GM12801 (cell line): ENCODE measurements around the gene ZDHHC14.

Experiments used
- TF ChIP-seq, protein P1 (sequence below): IDR thresholded peaks from one replicate; pipeline ENCODE4 v1.5.1; 2011; ENCODE audit warnings: control low read depth; ENCODE audit not compliant: insufficient read length; ENCODE audit errors: extremely low read depth

ZDHHC14 gene

DNA sequence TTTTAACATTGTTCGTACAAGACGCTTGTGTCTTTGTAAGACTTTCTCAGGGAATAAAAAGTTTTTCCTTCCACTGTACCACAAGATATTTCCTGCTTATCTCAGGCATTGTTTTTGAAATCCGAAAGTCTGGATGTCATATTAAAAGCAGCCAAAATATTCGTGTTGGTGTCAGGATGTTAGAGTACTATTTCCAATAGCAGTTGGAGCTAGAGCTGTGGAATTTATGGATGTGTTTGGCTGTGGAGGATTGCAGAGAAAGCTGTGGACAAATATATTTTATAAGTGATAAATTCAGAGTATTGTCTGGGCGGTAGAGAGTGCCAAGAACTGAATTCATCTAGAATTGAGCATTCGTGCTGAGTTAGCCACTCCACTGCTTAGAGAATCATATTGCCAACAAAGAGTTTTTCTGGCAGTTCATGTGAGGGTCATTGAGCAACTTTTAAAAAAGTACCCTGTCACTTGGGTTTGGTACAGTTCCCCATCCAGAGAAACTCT, 57.7 kb downstream of the ZDHHC14 start:
- TF ChIP-seq, protein P1, sequence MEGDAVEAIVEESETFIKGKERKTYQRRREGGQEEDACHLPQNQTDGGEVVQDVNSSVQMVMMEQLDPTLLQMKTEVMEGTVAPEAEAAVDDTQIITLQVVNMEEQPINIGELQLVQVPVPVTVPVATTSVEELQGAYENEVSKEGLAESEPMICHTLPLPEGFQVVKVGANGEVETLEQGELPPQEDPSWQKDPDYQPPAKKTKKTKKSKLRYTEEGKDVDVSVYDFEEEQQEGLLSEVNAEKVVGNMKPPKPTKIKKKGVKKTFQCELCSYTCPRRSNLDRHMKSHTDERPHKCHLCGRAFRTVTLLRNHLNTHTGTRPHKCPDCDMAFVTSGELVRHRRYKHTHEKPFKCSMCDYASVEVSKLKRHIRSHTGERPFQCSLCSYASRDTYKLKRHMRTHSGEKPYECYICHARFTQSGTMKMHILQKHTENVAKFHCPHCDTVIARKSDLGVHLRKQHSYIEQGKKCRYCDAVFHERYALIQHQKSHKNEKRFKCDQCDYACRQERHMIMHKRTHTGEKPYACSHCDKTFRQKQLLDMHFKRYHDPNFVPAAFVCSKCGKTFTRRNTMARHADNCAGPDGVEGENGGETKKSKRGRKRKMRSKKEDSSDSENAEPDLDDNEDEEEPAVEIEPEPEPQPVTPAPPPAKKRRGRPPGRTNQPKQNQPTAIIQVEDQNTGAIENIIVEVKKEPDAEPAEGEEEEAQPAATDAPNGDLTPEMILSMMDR, result no peak

DNA sequence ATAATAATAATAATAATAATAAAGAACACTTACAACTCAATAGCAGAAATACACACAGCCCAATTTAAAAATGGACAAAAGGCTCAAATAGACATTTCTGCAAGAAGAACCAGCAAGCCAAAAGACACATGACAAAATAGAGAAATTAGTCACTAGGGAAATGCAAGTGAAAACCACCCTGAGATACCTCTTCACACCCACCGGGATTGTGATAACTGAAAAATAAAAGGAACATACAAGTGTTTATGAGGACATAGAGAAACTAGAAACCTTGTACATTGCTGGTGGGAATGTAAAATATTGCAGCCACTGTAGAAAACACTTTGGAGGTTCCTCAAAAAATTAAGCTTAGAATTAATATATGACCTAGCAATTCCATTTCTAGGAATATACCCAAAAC, 59.2 kb downstream of the ZDHHC14 start:
- TF ChIP-seq, protein P1, result no peak

DNA sequence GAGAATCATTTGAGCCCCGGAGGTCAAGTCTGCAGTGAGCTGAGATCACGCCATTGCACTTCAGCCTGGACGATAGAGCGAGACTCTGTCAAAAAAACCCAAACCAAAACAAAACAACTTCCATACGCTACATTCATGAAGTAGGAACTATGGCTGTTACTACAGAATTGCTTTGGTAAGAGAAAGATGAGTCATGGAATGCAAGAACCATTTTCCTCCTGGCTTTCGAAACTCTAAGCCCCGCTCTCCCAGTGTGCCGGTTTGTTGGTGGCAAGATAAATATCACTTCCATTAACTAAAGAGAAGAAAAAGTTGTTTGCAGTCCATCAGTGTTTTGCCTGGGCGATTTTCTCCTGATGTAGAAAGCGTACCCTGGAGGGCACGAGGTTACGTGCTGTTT, 61.3 kb downstream of the ZDHHC14 start:
- TF ChIP-seq, protein P1, result no peak

DNA sequence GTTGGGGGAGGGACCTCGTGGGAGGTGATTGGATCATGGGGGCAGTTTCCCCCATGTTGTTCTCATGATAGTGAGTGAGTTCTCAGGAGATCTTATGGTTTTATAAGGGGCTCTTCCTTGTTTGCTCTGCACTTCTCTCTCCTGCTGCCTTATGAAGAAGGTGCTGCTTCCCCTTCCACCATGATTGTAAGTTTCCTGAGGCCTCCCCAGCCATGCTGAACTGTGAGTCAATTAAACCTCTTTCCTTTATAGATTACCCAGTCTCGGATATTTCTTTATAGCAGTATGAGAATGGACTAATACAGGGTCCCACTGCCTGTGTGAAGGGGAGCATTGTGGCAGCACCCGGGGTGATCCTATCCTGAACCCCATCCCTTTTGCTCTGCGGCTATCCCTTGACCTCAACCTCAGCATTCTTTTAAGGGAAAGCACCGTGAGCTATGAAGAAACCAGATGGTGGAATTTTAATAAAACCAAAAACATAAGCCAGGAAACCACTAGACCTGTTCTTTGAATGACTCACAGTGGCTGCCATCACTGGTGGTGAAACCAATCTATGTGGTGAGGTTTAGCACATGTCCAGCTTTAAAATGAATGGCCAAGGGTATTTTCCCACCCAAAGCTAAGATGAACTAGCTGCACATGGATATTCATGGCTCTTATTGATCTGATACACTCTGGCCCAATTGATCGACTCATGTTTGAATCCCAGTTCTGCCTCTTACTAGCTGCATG, 62.2 kb downstream of the ZDHHC14 start:
- TF ChIP-seq, protein P1, result no peak

DNA sequence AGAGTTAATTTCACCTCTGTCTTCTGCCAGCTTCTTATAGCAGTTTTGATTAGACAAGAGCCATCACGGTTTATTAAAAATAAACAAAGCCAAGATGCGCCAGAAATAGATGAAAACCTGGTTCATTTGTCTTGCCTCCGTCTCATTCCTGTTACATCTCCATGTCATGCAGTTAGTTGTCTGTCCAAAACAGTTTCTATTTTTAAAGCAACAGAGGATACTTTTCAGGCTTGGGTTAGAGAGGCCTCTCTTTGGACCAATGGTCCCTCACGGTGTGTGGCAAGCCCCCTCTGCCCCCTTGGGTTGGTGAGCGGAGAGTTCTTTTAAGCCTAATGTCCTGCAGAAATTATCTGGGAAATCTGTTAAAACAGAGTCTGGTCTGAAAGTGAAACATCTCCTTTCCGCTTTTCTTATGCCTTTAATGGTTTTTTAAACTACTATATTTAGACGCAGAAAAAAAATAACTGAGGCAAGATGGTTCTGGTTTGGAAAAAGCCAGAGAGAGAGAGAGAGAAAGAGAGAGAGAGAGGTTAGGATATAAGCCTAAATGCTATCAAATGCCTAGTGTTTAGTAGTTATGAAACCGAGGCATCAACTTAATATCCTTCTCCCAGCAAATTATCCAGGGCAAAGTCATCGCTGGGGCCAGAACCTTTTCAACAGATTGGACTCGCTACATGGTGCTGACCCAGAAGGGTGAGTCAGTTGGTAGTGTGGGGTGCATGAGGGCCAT, 64.5 kb downstream of the ZDHHC14 start:
- TF ChIP-seq, protein P1, result no peak

DNA sequence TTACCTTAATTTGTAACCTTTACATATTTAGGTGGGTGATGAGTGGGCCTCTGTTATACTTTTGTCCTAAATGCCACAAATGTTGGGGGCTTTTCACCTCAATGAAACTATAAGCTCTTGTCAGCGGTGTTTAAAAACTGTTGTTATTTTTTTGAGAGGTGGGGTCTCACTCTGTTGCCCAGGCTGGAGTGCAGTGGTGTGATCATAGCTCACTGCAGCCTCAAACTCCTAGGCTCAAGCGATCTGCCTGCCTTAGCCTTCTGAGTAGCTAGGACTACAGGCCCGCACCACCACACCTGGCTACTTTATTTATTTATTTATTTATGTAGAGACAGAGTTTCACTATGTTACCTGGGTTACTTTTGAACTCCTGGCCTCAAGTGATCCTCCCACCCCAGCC, 66.7 kb downstream of the ZDHHC14 start:
- TF ChIP-seq, protein P1, result no peak

DNA sequence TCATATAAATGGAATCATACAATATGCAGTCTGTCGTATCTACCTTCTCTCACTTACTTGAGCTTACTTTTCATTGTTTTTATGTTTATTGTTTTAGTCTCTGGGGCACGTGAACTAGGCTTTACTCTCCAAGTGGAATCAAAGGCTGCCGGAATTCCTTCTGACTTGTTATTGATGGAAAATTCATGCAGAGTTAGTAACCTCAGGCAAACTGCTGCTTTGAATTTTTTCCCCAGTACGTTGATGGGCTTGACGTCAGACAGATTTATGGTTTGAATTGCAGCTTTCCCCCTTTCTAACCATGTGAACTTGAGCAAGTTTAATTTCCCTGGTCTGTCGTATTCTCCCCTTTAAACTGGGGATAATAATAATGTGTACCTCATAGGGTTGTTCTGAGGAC, 68.6 kb downstream of the ZDHHC14 start:
- TF ChIP-seq, protein P1, result no peak
